Bronchial epithelial cell (primary cell): ENCODE measurements around the gene BACE1-AS. TPM values are rescaled to one million over a fixed set of nuclear protein-coding genes. Genes with fewer than 3 reads are reported as not detected.

Experiments
- DNase-seq: peaks from one replicate; pipeline ENCODE4 v3.0.0-alpha.2; 2010; ENCODE audit warnings: low read depth
- FAIRE-seq: peaks from 2 replicates; lab custom pipeline; 2011; peaks lifted over from hg19 to GRCh38; lab: Jason Lieb, UNC
- H3K27me3 ChIP-seq: 2 replicates; pipeline ENCODE4 v1.5.1; 2011; ENCODE audit warnings: low read length; ENCODE audit not compliant: control insufficient read depth, insufficient read depth
- H3K36me3 ChIP-seq: 2 replicates; pipeline ENCODE4 v1.5.1; 2011; ENCODE audit warnings: low read length; ENCODE audit not compliant: control insufficient read depth, insufficient read depth
- H3K4me3 ChIP-seq: 2 replicates; pipeline ENCODE4 v1.5.1; 2011; ENCODE audit warnings: mild to moderate bottlenecking, low read depth, low read length, control low read depth
- CTCF ChIP-seq: IDR thresholded peaks from 2 replicates; pipeline ENCODE4 v1.5.1; 2011; ENCODE audit warnings: mild to moderate bottlenecking, moderate library complexity, low read length, control low read depth, inconsistent platforms; ENCODE audit not compliant: insufficient read depth, severe bottlenecking
- total RNA-seq: library from RNA; depleted of rRNA; stranded (reverse); fragments of >200 nt; gene quantifications from 2 replicates; pipeline ENCODE4 v1.2.1, GENCODE V29; 2014

Gene BACE1-AS
- total RNA-seq, 1 donor from 2014 or later: 1.1 TPM

DNA sequence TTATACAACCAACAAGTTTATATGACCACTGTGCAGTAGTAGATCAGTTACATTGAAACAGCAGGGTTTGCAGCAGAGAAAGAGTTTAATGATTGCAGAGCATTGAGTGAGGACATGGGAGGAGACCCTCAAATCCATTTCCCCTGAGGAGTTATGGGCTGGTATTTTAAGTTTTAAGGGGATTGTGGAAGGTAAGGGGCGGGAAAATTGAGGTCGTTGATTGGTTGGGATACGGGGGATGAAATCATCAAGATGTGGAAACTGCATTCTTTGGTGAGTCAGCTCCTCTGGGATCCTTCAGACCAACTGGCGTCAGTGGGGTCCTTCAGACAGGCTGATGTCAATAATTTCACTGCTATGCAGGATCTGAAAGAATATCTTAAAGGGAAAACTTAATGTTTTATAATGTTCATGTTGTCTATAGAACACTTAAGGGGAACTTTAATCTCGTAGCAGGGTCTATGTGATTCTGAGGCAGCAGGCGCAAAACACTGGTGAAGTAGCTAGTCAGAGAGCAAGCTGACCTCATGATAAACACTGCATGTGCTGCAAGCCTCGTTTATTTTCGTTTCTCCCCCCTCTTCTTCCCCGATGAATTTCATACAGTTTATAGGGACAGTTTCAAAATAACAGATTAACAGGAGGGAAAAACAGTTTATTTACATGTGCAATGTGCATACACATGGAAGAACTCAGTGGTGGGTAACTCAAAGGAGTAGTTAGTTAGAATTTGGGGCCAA lies 17.4 kb upstream of the BACE1-AS start:
- TF ChIP-seq CTCF: no peak
- H3K27me3 ChIP-seq: no peaks in the 10 kb centered on the region
- DNase-seq (peak; percentile 49), FAIRE-seq (no peak)
- H3K4me3 ChIP-seq: no peak overlapping the region
- no peaks in the 10 kb centered on the region for H3K36me3 ChIP-seq

DNA sequence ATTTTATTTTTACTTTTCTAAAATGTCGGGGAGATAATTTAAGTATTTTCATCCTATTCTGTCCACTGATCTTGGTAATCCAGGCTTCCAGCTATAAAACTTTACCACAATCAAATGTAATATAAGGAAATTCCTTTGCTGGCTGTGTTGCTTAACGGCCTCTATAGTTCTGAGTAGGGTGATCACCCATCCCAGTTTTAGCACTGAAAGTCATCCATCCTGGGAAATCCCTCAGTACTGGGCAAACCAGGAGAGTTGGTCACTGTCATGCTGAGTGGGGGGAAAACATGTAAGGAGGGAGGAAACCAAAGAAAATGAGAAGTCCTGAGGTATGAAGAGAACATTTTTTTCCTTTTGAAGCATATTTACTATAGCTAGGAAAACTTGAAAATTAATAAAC lies 12.8 kb upstream of the BACE1-AS start:
- FAIRE-seq (no peak), DNase-seq (no peak)
- peaks cover 4% of the 10 kb centered on the region for H3K36me3 ChIP-seq
- H3K27me3 ChIP-seq: no peaks in the 10 kb centered on the region
- no peak for TF ChIP-seq CTCF
- no peak overlapping the region for H3K4me3 ChIP-seq

DNA sequence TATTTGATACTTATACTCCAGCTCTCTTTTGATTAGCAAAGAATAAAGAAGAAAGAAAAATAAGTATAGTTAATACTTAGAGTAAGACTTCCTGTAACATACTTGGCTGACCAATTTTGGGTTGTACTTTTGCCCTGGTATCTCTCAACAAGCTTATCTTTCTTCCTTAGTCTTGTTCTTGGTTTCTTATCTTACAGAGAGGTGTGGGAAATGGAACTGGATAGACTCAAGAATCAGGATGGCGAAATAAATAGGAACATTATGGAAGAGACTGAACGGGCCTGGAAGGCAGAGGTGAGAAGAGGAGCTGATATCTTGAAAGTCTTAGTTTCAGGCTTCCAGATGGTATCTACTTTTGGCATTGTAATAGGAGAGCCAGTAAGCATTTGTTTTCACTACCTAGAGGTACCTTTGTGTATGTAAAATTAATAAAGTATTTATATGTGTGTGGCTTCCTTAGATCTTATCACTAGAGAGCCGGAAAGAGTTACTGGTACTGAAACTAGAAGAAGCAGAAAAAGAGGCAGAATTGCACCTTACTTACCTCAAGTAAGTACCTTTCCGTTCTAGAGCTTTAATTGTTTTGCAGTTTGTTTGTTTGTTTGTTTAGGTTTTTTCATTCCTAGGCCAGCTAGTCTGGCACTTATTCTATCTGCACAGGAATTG lies 11.3 kb upstream of the BACE1-AS start:
- no peak overlapping the region for H3K4me3 ChIP-seq
- H3K27me3 ChIP-seq: no peaks in the 10 kb centered on the region
- peaks cover 6% of the 10 kb centered on the region for H3K36me3 ChIP-seq
- FAIRE-seq: no peak
- TF ChIP-seq CTCF: no peak
- no peak for DNase-seq

DNA sequence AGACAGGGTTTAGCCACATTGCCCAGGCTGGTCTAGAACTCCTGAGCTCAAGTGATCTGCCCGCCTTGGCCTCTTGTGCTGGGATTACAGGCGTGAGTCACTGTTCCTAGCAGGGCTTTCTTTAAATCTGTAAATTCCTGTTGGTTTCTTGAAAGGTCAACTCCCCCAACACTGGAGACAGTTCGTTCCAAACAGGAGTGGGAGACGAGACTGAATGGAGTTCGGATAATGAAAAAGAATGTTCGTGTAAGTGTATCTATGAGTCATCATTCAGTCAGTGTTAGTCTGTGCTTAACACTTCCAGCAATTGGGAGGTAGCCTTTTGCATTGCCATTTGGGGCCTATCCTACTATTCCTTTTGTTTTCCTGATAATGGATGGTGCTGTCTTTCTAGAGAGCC lies 10.0 kb upstream of the BACE1-AS start:
- no peaks in the 10 kb centered on the region for H3K27me3 ChIP-seq
- FAIRE-seq: no peak
- no peak for TF ChIP-seq CTCF
- no peak overlapping the region for H3K4me3 ChIP-seq
- H3K36me3 ChIP-seq: peaks cover 6% of the 10 kb centered on the region
- peak; percentile 89 for DNase-seq

DNA sequence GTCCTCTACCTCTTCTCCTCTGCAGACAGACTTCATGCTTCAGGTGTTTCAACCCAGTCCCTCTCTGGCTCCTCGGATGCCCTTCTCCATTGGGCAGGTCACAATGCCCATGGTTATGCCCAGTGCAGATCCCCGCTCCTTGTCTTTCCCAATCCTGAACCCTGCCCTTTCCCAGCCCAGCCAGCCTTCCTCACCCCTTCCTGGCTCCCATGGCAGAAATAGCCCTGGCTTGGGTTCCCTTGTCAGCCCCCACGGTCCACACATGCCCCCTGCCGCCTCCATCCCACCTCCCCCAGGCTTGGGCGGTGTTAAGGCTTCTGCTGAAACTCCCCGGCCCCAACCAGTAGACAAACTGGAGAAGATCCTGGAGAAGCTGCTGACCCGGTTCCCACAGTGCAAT lies 9.3 kb upstream of the BACE1-AS start:
- Histone ChIP-seq H3K36me3 (peaks cover 6% of the 10 kb centered on the region), H3K4me3 (no peak overlapping the region), H3K27me3 (no peaks in the 10 kb centered on the region)
- DNase-seq (no peak), FAIRE-seq (no peak)
- TF ChIP-seq CTCF: no peak

- no peak for TF ChIP-seq CTCF
- Histone ChIP-seq H3K4me3 (no peak overlapping the region), H3K27me3 (no peaks in the 10 kb centered on the region), H3K36me3 (peaks cover 6% of the 10 kb centered on the region)
- no peak for DNase-seq
- FAIRE-seq: no peak
These were observed 8.2 kb upstream of the BACE1-AS start for GRCh38 chr11:117282956-117283355.
